ENCODE data around the gene ZP2.

ZP2 gene

DNA sequence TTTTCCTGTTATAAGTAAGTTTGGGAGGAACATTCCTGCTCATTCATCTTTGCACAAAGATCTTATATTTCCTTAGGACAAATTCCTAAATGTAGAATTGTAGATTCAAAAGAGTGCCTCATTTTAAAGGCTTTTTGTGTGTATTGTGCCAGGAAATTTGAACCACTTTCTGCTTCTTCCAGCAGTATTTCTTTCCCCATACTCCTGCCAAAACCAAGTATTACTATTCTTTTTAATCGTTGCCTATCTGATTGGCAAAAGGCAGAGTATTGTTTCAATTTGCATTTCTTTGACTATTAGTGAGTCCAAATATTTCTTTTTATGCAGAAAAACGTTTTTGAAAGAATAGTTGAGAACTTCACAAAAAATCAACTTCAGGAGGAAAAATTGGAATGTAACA lies 31.4 kb upstream of the ZP2 start:
- DNase-seq (ENCODE audit: low read depth) = no peak
- no peak overlapping the region for H3K4me3 ChIP-seq (ENCODE audit: low read length)
- TF ChIP-seq, protein P1, sequence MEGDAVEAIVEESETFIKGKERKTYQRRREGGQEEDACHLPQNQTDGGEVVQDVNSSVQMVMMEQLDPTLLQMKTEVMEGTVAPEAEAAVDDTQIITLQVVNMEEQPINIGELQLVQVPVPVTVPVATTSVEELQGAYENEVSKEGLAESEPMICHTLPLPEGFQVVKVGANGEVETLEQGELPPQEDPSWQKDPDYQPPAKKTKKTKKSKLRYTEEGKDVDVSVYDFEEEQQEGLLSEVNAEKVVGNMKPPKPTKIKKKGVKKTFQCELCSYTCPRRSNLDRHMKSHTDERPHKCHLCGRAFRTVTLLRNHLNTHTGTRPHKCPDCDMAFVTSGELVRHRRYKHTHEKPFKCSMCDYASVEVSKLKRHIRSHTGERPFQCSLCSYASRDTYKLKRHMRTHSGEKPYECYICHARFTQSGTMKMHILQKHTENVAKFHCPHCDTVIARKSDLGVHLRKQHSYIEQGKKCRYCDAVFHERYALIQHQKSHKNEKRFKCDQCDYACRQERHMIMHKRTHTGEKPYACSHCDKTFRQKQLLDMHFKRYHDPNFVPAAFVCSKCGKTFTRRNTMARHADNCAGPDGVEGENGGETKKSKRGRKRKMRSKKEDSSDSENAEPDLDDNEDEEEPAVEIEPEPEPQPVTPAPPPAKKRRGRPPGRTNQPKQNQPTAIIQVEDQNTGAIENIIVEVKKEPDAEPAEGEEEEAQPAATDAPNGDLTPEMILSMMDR (conservative IDR thresholded peaks at IDR 0.05; ENCODE audit: low read length) = no peak

DNA sequence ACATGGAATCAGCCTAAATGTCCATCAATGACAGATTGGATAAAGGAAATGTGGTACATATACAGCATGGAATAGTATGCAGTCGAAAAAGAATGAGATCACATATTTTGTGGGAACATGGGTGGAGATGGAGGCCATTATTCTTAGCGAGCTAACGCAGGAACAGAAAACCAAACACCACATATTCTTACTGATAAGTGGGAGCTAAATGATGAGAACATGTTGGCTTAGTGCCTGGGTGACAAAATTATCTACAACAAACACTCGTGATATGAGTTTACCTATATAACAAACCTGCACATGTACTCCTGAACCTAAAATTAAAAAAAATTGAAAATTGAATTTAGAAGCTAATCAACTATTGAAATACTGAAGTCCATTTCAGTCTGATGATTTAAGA lies 28.3 kb upstream of the ZP2 start:
- no peak overlapping the region for H3K4me3 ChIP-seq (ENCODE audit: low read length)
- no peak for DNase-seq (ENCODE audit: low read depth)
- TF ChIP-seq, protein P1 (conservative IDR thresholded peaks at IDR 0.05; ENCODE audit: low read length) = no peak

DNA sequence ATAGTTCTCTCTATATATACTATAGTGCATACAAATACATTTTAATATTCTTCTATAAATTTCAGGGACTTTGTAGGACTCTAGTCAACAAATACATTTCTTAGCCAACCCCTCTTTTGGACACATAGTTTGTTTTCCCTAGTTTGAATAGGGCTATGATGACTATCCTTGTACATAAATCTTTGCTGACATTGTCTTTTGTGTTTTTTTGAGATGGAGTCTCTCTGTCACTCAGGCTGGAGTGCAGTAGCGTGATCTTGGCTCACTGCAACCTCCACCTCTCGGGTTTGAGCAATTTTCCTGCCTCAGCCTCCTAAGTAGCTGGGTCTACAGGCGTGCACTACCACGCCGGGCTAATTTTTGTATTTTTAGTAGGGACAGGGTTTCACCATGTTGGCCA lies 25.5 kb upstream of the ZP2 start:
- DNase-seq (ENCODE audit: low read depth) = no peak
- H3K4me3 ChIP-seq (ENCODE audit: low read length) = no peak overlapping the region
- TF ChIP-seq, protein P1 (conservative IDR thresholded peaks at IDR 0.05; ENCODE audit: low read length) = no peak

DNA sequence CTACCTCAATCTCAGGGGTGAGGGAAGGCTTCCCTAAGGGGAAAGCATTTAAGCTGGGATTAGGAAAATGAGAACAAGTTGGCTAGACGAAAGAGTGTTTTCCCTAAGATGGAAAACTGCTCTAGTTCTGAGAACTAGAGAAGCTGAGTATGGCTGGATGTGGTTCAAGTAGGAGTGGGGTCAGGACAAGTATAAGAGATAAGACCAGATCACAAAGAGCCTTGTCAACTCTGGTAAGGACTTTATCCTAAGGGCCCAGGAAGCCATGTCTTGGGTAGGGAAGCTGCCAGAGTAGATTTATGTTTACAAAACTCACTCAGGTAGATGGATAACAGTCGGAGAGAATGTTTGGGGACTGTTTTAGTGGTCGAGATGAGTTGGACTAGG lies 23.8 kb upstream of the ZP2 start:
- TF ChIP-seq, protein P1 (conservative IDR thresholded peaks at IDR 0.05; ENCODE audit: low read length) = no peak
- H3K4me3 ChIP-seq (ENCODE audit: low read length) = no peak overlapping the region
- DNase-seq (ENCODE audit: low read depth) = no peak

DNA sequence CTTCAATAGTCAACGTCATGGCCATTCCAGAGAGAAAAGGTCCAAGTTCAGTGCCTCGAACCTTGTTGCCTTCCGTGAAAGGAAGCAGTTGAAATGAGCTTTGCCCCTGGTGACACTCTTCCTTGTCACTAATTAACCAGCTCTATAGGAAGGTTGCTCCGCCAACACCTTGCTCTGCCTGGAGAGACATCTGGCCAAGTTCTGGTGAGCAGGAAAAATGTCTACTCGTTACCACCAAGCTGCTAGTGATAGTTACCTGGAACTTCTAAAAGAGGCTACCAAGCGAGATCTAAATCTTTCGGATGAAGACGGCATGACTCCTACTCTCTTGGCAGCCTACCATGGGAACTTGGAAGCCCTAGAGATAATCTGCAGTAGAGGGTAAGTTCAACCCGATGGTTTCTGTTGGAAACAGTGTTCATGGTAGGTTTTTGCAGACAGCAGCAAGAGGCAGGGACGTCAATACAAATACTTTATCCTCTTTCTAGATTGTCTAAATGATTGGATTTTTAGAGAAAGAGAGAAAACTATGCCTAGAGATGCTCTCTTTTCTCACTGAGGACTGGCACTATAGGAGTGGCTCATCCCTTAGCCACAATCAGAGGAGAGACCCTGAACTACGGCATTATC lies 22.3 kb upstream of the ZP2 start, which contains the start of gene ANKS4B:
TSS of gene ANKS4B (plus strand) at position 179 of the 630 bp plus-strand sequence. CDS start at position 218, 39 bp downstream.
- no peak within 1 kb of the TSS for H3K4me3 ChIP-seq (ENCODE audit: low read length)
- TF ChIP-seq, protein P1 (conservative IDR thresholded peaks at IDR 0.05; ENCODE audit: low read length) = no peak
- DNase-seq (ENCODE audit: low read depth) = no peak

DNA sequence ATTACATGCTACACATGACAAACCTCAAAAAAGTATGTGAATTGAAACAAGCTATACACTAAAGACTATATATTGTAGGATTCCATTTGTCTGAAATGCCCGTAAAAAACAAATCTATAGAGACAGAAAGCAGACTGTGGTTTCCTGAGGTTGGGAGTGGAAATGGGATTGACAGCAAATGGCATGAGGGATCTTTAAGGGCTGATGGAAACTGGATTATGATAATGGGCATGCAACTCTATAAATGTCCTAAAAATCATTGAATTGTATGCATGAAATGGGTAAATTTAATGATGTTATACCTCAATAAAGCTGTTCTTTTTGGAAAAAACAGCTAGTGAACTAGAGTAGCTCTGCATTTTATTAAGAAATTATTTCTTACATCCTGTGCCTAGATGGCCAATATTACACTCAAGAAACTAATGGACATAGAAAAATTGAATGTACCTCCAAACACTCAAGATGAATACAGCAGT lies 21.7 kb upstream of the ZP2 start:
- H3K4me3 ChIP-seq (ENCODE audit: low read length) = no peak overlapping the region
- TF ChIP-seq, protein P1 (conservative IDR thresholded peaks at IDR 0.05; ENCODE audit: low read length) = no peak

DNA sequence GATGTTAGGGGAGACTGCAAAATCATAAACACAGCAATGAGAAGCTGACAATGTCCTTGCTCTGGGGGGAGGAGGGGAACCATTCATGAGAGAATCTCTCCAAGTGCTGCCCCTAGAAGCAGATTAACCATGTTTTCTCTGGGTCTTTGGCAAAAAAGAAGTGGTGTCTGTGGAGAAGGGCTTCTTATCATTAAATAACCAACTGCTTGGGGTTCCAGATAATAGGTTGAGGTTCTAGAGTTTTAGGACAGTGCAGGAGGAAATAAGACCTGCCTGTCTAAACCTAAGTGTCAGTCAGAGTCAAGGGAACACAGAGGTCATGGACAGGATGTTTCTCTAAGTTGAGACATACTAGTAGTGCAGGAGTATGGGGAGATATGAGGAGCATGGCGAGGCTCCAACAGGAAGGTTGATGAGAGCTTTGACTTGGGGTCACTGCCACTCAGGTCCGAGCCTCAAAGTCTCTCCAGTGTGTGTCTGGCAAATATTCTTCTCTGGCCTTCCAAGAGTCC lies 17.0 kb upstream of the ZP2 start:
- no peak for DNase-seq (ENCODE audit: low read depth)
- TF ChIP-seq, protein P1 (conservative IDR thresholded peaks at IDR 0.05; ENCODE audit: low read length) = no peak
- H3K4me3 ChIP-seq (ENCODE audit: low read length) = no peak overlapping the region

More for the DNA sequence above, 21.7 kb upstream of the ZP2 start:
- DNase-seq (ENCODE audit: low read depth) = no peak
